ENCODE measurements around the gene RAE1. TPM values are rescaled to one million over a fixed set of nuclear protein-coding genes. Genes with fewer than 3 reads are reported as not detected.

Gene RAE1
- total and polyA plus RNA-seq, 2 of the 4 experiments (the other 2 are of a cell fraction) = 32.8 to 80.5 TPM

- TF ChIP-seq CTCF (conservative IDR thresholded peaks at IDR 0.05; ENCODE audit: low read depth, low read length) = no peak
- no peak for TF ChIP-seq POLR2A (IDR thresholded peaks at IDR 0.05; ENCODE audit: low read depth, low read length)
Observed at GRCh38 chr20:57332105-57333089, 18.7 kb upstream of the RAE1 start (continued).

GRCh38 chr20:57335392-57335791, 15.7 kb upstream of the RAE1 start:
- no peak overlapping the region for H3K18ac ChIP-seq (ENCODE audit: low read depth, low read length)
- BruUV-seq (replicated peaks) = no TSS peak
- no peak overlapping the region for H3K4me2 ChIP-seq (ENCODE audit: low read depth, low read length)
- no peaks in the 10 kb centered on the region for H4K20me1 ChIP-seq (ENCODE audit: insufficient read depth, low read length)
- no peak overlapping the region for H2AK5ac ChIP-seq (ENCODE audit: low read depth, low read length)
- intact Hi-C loops (cut with micrococcal nuclease) = no loop called here
- in situ Hi-C loops (cut with MboI; ENCODE audit: low sequenced_read_pairs) = no loop called here
- no peak overlapping the region for H4K5ac ChIP-seq (ENCODE audit: low read depth, low read length)
- no CpG with 5 or more reads among the region's 2 CpGs for WGBS, 2 experiments (ENCODE audit: extremely low coverage in 2 of 2, insufficient read length in 1 of 2)
- no peak overlapping the region for H3K4ac ChIP-seq (ENCODE audit: low read depth, low read length)
- H3K4me3 ChIP-seq (ENCODE audit: insufficient read depth, low read depth, low read length) = no peak overlapping the region
- dilution Hi-C loops (cut with HindIII; ENCODE audit: low sequenced_read_pairs, unreplicated experiment) = no loop called here
- no peak for ATAC-seq (ENCODE audit: low read depth)
- H3K36me3 ChIP-seq (ENCODE audit: control insufficient read depth, insufficient read depth, low read length) = no peaks in the 10 kb centered on the region
- H3K56ac ChIP-seq (ENCODE audit: extremely low read depth, insufficient read depth, low read length) = no peak overlapping the region
- no peak overlapping the region for H2AFZ ChIP-seq (replicated peaks; ENCODE audit: low read length, poor library complexity)
- H2BK5ac ChIP-seq (ENCODE audit: low read depth, low read length, poor library complexity, severe bottlenecking) = no peak overlapping the region
- H4K91ac ChIP-seq (ENCODE audit: insufficient read depth, low read depth, low read length) = no peak overlapping the region
- no peak overlapping the region for H3K14ac ChIP-seq (replicated peaks; ENCODE audit: low read depth, low read length)
- H3K79me1 ChIP-seq (ENCODE audit: low read depth in 1 of 2, low read length in 2 of 2) = no peaks in the 10 kb centered on the region
- no peaks in the 10 kb centered on the region for H3K9me3 ChIP-seq (ENCODE audit: control insufficient read depth, insufficient read depth, low read length)
- H2BK120ac ChIP-seq (ENCODE audit: low read depth, low read length) = no peak overlapping the region
- H2AK9ac ChIP-seq (replicated peaks; ENCODE audit: low read depth, low read length, poor library complexity) = no peak overlapping the region
- H3K4me1 ChIP-seq (ENCODE audit: control insufficient read depth, insufficient read depth, low read length) = no peaks in the 10 kb centered on the region
- no peak overlapping the region for H2BK15ac ChIP-seq (ENCODE audit: low read depth, low read length)
- DNase-seq = no peak
- no peak overlapping the region for H2BK20ac ChIP-seq (ENCODE audit: low read depth, low read length)
- peaks cover 6% of the 10 kb centered on the region for H3K27me3 ChIP-seq (ENCODE audit: control insufficient read depth, insufficient read depth, low read length)
- H3K9ac ChIP-seq (ENCODE audit: low read depth, low read length) = no peak overlapping the region
- H4K8ac ChIP-seq (ENCODE audit: low read depth in 2 of 2, low read length in 2 of 2) = no peak overlapping the region
- H3K27ac ChIP-seq (ENCODE audit: insufficient read depth, low read length) = no peak overlapping the region
- ChIA-PET CTCF (no interaction called here), POLR2A (ENCODE audit: unreplicated experiment) (no interaction called here)
- H3K23ac ChIP-seq (ENCODE audit: low read depth, low read length) = no peak overlapping the region
- no peaks in the 10 kb centered on the region for H3K9me1 ChIP-seq (ENCODE audit: insufficient read depth, low read length)
- TF ChIP-seq NFE2L2 (IDR thresholded peaks at IDR 0.05; ENCODE audit: low read depth, low read length) = no peak
- TF ChIP-seq MAFK (IDR thresholded peaks at IDR 0.05; ENCODE audit: low read depth, low read length) = no peak
- TF ChIP-seq POLR2A (IDR thresholded peaks at IDR 0.05; ENCODE audit: low read depth, low read length) = no peak
- TF ChIP-seq BHLHE40 (IDR thresholded peaks at IDR 0.05; ENCODE audit: low read depth, low read length) = no peak
- TF ChIP-seq FOS (IDR thresholded peaks at IDR 0.05; ENCODE audit: low read depth, low read length) = no peak
- TF ChIP-seq SMC3 (IDR thresholded peaks at IDR 0.05; ENCODE audit: low read depth, low read length) = no peak
- no peak for TF ChIP-seq RFX5 (IDR thresholded peaks at IDR 0.05; ENCODE audit: low read depth, low read length)
- TF ChIP-seq CTCF (conservative IDR thresholded peaks at IDR 0.05; ENCODE audit: low read depth, low read length) = no peak
- no peak for TF ChIP-seq RAD21 (IDR thresholded peaks at IDR 0.05; ENCODE audit: low read length)
- TF ChIP-seq MXI1 (IDR thresholded peaks at IDR 0.05; ENCODE audit: borderline replicate concordance, low read depth, low read length) = no peak
- no peak for TF ChIP-seq RCOR1 (IDR thresholded peaks at IDR 0.05; ENCODE audit: insufficient replicate concordance, low read length)

Measured in IMR-90 (cell line).